ENCODE data around the gene DUSP23.

DNA sequence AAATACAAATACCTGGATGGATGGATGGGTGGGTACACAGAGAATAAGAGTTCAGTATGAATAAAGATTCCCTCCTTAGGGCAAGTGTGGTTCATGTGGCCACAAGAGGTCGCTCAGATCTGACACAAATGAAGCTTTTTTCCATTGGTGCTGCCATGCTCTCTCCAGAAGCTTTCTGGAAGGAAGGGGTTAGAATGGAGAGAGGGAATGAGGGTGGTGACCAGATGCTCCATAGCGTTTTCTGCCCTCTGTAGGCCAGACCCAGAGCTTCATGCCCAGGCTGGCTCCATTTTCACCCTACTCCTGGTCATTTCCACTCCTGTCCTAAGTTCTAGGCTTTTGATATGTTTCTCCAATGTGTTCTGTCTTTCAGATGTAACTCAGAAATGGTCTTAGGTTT lies 18.1 kb downstream of the DUSP23 start:
- TF ChIP-seq, protein P1, sequence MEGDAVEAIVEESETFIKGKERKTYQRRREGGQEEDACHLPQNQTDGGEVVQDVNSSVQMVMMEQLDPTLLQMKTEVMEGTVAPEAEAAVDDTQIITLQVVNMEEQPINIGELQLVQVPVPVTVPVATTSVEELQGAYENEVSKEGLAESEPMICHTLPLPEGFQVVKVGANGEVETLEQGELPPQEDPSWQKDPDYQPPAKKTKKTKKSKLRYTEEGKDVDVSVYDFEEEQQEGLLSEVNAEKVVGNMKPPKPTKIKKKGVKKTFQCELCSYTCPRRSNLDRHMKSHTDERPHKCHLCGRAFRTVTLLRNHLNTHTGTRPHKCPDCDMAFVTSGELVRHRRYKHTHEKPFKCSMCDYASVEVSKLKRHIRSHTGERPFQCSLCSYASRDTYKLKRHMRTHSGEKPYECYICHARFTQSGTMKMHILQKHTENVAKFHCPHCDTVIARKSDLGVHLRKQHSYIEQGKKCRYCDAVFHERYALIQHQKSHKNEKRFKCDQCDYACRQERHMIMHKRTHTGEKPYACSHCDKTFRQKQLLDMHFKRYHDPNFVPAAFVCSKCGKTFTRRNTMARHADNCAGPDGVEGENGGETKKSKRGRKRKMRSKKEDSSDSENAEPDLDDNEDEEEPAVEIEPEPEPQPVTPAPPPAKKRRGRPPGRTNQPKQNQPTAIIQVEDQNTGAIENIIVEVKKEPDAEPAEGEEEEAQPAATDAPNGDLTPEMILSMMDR (IDR thresholded peaks at IDR 0.05; ENCODE audit: low read depth, low read length), result peak; percentile 98
- TF ChIP-seq EZH2phosphoT487 (IDR thresholded peaks at IDR 0.05; ENCODE audit: low read depth), result no peak

Data from OCI-LY3 (cell line).